HG02981 (cell line): ENCODE results near the gene CDKN2C.
A peak's percentile ranks its signal among the peaks of the same experiment; 100 is the strongest.

Experiments
- ATAC-seq: cut with Tn5 transposase; IDR thresholded peaks from one replicate; pipeline ENCODE4 v1.9.1; 2021; ENCODE audit warnings: mild to moderate bottlenecking, moderate library complexity; ENCODE audit not compliant: unreplicated experiment

Gene CDKN2C

DNA sequence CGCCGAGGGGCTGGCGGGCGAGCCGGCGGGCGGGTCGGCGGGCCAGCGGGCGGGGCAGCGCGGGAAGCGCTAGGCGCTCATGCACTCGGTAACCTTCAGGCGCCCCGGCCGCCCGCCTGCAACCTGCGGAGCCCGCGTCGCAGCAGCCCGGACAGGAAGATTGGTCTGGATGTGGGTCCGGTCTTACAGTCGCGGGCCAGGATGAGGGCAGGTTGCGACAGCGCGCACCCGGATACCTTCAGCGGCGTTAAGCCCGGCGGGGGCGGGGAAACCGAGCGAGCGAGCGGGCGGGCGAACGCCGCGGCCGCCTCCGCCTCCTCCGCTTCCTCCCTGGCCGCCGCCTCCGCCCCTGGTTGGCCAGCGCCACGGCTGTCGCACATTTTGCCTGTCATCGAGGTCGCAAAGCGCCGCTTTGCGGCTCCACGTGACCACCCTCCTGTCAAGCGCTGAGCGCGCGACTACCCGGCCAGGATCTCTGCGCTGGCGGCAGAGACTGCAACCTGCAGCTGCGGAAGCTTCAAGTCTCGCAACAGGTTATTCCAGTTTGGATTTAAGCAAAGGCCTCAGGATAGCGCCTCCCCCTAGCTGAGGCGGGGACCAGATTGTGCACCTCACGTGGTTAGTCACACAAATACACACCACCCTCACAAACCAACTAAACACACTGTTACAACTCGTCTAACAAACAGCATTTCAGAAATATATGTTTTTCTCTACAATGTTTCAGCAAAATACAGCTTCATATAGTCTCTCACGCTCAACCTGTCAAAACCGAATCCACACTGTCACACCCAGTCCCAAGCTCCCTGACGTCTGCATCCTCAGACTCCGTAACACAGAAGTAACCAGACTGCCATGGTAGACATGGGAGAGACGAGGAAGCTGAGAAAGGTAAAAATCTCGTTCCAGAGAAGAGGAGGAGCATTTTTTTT lies 9.9 kb upstream of the CDKN2C start, which contains the start of gene FAF1:
Gene FAF1, minus strand, starts transcription at position 355 of the 932 bp plus-strand sequence. CDS start 456 bp downstream, outside the sequence.
- ATAC-seq = peak; percentile 83

DNA sequence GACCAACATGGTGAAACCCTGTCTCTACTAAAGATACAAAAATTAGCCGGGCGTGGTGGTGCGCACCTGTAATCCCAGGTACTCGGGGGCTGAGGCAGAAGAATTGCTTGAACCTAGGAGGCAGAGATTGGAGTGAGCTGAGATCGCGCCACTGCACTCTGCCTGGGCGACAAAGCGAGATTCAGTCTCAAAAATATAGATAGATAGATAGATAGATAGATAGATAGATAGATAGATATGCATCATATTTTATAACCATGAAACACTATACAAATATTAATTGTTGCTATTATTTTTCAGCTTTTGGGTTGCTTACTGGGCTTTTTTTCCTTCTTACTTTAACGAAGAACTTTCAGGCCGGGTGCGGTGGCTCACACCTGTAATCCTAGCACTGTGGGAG lies 5.2 kb upstream of the CDKN2C start:
- no peak for ATAC-seq

DNA sequence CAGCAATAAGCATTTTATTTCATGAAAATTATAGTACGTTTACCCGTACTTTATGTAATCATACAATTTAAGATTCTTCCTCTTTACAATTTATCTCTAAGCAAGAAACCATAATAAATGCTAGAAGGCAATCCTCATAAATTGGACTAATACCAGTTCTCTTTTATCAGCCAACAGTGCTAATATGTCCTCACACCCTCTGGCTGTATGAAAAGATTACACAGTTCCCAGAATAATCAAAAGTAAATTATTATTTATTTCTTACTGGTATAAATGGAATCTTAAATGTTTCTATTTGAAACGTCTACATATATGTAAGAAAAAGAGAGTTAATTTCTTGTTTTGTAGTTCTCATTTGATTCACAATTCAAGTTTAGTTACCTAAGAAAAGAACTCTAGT lies 3.1 kb upstream of the CDKN2C start:
- no peak for ATAC-seq

DNA sequence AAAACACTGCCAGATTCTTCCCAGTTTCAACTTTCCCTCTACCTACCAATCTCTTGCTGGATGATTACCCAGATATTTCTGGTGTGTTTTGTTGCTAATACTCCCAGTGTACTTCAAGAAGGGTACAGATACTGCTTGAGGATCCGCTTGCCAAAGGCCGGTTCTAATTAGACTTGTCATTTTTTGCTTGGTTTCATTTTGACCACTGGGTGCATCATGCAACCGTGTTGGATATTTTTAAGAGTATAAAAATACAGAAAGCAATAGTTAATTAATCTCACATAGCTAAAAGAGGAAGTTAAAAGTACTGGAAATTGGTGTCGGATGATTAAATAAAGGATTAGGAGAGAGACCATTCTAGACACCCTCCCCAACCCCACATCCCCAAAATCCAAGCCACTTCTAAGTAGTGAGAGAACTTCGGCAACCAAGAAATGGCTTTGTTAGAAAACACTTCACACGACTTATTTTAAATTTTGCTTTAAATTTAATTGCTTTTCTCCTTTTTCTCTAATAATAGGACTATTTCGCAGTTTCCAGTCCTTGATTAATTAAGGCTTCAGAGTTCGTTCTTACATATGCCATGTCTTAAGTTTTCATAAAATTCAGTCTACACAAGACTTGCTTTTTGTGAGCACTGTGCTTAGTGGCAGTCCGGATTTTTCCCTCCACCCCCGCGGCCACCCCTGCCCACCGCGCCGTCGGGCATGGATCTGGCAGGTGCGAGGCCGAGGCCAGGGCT lies 2.5 kb upstream of the CDKN2C start:
- ATAC-seq = no peak

DNA sequence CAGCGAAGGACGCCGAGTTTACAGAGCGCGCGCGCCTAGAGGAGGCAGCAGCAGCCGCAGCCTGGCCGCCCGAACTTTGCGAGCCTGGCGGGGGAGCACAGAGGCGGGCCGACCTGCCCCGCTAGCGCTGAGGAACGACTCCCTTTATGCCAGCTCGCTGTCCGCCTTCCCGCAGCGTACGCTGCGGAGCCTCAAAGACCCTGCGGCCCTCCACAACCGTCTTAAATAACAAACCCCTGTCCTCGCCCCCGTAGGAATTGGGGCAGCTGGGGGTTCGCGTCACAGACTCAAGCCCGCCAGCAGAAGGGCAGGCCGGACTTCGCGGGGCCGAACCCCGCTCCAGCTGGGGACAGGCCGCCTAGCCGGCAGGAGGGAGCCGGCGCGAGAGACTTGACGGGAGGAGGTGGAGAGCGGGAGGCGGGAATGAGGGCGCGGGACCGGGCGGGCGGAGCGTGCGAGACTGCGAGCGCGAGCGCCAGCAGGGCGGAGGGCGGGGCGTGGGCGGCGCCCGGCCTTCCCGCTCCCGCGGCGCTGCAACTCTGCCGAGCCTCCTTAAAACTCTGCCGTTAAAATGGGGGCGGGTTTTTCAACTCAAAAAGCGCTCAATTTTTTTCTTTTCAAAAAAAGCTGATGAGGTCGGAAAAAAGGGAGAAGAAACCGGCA lies 1.8 kb upstream of the CDKN2C start:
- ATAC-seq = peak; percentile 61

DNA sequence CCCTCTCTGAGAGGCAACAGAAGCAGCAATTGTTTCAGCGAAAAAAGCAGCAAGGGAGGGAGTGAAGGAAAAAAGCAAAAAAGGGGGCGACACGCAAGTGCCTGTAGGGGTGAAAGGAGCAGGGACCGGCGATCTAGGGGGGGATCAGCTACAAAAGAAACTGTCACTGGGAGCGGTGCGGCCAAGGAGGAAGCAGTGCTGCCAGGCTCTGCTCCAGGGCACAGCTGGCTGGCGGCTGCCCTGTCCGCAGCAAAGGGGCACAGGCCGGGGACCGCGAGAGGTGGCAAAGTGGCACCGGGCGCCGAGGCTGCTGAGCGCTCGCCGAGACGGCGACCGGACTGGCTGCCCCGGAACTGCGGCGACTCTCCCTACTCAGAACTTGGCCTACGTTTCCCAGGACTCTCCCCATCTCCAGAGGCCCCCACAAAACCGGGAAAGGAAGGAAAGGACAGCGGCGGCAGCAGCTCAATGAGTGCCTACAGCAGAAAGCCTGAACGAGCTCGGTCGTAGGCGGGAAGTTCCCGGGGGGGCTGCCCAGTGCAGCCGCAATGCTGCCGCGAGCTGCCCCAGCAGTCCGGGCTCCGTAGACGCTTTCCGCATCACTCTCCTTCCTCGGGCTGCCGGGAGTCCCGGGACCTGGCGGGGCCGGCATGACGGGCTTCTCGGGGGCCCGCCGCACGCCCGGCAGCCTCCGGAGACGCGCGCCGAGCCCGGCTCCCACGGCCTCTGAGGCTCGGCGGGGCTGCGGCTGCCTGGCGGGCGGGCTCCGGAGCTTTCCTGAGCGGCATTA lies 1.0 kb upstream of the CDKN2C start:
- ATAC-seq = peak; percentile 19

DNA sequence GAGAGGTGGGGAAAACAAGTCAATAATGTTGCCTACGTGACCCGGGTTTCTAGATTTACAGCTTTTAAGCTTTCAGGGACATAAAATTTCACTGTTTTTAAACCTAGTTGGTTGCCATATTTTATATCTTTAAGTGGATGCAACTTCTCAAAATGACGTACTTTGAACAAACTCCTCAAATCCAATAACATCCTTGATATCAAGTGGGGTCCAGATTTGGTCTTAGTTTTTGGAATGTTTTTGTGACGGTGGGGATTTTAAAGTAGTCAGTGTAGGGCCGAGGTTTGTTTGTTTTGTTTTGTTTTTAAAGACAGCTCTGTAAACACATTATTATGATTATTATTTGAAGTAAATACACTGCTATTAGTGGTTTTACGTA lies 453 bp downstream of the CDKN2C start:
- no peak for ATAC-seq

DNA sequence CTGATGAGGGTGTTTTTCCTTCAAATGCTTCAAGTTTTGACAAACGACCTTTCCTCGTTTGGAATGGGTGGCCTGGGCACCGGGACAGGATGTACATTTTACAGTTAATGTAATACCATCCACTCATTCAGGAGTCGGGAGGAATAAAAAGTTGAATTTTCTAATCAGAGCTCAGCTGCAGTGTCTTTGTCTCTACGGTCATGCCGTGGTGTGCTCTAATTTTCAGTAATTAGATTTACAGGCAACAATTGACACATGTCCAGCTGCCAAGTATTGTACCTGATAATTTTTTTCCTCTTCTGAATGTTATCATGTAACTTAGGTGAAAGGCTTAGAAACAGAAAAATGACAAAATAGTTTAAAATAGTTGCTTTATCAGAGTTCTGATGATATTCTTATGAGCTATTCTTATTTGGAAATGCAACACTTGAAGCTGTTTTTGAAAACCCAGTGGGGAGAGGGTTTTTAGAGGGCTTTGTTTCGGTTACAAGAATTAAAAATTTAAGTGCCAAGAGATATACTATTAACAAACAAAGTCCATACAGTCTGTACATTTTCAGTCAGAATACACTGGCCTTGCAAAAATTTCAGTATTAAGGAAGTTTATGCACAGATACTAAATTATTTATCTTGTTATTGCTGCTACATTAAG lies 1.0 kb downstream of the CDKN2C start:
- no peak for ATAC-seq

DNA sequence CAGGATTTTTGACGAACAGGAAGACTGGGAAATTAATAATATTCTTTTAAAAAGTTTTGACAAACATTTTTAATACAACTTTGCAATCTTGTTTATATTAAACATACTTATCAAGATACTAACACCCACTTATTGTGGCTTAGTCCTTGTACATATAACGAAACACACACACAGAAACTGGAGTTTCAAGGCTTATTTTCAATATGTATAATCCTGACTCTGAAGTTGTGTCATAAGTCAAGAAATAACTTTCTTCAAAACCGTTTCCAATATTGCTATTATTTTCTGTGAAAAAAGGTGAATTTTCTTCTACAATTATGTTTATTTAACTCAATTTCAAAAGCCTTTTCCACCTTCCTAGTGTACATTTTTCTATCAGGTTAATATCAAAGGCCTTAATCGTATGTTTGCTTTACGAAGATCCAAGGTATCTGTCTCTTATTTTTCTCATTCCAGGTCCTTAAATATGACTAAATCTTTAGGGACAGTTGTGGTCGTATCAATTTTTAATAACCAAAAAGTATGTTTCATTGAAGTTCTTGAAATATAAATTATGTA lies 1.8 kb downstream of the CDKN2C start:
- ATAC-seq = no peak

DNA sequence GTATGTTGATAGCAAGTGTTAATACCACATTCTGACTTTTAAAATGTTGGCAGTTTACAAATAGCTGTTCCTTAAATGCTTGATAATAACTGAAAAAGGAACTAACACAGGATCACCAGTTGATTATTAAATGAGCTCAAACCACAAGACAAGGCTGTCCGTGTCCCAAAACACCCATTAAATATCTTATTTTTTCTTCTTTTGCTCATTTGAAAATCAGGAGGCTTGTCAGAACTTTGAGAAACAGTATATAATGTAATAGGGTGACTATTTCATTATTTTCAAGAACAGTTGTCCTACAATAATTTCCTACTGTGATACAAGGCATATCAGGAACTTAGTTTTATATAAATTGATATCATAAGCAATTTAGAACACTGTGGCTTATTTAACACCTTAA lies 2.7 kb downstream of the CDKN2C start:
- ATAC-seq = no peak

DNA sequence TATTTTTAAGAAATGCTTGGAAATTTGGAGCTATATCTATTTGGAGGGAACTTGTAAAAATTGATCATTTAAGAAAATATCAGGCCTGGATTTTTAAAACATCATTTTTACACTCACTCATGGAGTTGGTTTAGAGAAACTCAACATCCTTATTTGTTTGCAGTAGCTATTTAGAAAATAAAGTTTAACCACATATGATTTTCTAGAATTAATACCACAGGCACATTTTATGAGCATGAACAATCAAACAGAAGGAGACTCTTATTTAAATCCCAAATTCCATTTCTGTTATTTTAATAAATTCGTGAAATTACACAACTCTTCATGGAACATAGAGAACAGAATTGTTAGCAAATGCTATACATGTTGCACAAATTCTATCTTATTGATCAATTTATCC lies 3.2 kb downstream of the CDKN2C start:
- ATAC-seq = no peak

DNA sequence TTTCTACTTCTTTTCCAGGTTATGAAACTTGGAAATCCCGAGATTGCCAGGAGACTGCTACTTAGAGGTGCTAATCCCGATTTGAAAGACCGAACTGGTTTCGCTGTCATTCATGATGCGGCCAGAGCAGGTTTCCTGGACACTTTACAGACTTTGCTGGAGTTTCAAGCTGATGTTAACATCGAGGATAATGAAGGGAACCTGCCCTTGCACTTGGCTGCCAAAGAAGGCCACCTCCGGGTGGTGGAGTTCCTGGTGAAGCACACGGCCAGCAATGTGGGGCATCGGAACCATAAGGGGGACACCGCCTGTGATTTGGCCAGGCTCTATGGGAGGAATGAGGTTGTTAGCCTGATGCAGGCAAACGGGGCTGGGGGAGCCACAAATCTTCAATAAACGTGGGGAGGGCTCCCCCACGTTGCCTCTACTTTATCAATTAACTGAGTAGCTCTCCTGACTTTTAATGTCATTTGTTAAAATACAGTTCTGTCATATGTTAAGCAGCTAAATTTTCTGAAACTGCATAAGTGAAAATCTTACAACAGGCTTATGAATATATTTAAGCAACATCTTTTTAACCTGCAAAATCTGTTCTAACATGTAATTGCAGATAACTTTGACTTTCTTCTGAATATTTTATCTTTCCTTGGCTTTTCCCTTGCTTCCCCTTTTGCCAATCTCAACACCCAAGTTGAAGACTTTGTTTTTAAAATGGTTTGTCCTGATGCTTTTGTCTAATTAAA lies 4.0 kb downstream of the CDKN2C start:
- no peak for ATAC-seq

DNA sequence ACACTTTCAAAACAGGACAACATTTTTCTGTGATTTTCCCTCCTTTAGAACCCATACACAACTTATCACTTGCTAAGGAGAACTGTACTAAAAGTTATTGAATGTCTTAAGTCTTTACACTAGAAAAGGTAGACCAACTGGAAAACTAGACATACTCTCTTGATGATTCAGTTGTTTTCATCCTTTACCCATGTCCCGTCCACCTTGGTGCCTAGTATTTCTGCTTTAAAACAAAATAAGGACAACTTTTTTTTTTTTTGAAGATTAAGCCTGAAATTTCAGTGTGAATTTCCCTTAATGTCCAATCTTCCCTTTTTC lies 4.5 kb downstream of the CDKN2C start:
- ATAC-seq = no peak

DNA sequence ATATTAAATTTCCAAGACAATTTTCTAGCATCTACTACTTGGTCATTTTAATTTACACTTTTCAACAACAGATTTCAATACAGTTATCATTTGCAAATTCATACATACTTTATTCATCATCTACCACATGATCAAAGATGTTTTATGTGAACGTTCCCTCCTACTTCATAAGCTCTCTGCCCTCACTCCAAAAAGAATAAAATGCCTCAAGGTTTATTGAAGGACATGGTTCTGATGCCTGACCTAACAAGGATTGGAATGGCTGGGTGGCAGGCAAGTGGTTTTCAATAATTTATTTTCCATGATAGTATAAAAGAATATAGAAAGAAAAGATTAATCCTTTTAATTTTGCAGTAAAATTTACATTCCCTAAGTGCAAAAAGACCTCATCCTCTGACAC lies 5.4 kb downstream of the CDKN2C start:
- ATAC-seq = no peak

DNA sequence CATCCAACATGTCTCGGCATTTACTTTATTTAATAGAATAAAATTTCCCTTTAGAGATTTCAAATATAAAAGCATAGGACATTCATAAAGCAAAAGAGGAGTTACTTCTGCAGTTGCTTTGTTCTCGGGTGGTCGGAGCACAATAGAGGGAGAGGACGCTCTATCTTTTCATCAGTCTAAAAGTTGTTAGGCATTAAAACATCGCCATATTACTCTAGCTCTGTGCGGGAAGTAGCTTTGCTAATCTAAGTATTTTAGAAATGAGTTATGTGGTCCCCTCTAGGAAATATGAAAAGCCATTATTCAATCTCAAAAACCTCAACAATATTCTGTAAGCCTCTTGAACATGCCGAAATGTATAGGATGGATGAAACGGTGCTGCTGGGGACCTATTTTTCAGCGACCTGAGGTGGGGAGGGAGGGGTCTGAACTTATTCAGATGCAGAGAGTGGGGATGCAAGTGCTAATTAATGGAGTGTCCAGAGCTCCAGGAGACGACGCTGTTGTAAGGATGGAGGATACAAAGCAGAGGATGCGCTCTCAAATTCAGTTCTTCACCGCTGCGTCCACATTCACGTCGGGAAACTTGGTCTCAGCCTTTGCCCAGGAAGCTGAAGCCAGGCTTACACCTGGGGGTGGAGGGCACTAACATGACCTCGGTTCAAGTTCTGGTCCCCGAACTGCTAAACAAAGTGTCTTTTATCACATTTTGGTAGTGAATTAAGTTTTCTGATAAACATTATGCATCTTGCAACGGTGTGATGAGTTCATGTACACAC lies 6.3 kb downstream of the CDKN2C start:
- peak; percentile 2 for ATAC-seq

DNA sequence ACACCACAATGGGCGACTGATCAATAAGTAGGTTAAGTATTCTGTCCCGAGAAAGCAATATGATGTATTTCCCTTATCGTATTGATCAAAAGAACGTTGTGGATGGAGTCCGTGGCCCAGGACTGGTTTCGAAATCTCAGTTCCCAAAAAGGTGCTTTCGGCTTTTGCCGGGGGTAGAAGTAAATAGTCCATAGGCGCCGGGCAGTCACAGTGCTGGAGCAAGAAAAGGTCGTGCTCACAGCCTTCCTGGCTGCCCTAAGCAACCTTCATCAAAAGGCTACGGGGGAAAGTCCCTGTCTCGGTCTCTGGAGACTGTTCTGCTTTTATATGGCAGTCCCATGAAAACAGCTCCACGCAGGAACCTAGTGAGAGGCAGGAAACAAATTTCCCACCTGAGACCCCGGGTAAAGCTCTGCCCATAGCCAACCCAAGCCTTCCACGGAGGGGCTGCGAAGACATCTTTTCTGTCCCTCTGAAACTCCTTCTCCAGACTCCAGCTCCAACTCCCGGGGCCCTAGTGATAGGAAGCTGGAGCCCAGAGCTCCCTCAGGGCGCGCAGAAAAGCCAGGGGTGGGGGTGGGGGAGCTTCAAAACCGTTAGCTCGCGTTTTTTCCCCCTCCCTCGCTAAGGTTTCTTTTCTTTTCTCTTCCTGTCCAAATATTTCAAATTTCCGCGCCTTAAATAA lies 7.0 kb downstream of the CDKN2C start:
- ATAC-seq = peak; percentile 55

DNA sequence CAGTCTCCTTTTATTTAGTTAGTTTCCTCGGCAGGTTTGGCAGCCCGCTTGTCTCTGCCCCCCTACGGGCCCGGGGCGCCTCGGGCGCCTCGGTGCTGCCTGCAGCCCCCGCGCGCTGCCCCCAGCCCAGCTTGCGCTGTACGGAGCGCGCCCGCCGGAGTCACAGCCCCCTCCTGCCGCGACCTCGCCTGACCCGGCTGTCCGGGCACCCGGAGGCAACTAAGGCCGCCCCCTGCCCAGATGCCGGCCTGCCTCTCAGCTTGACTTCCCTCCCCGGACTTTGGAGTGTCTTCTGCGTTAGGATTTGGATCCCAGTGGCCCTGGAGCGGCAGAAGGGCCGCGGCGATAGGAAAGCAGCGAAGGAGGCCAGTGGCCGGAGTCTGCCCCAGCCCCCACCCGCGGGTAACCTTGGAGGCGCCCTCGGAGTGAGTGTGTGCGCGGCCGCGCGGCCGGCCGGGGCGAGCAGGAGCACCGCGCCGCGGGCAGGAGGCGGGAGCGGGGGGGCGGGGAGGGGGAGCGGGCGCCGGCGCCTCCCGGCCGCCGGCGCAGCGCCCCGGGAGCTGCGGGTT lies 7.6 kb downstream of the CDKN2C start:
- ATAC-seq = peak; percentile 53
